Measurements from ENCODE around the gene CPT2. TPM values are rescaled to one million over a fixed set of nuclear protein-coding genes. Genes with fewer than 3 reads are reported as not detected.

CPT2 gene
- total and polyA plus RNA-seq, 9 of the 15 experiments (the other 6 are each of a cell fraction or from before 2014, with no cell fraction given), result 7.6 to 25.1 (median 16.8) TPM

- TF ChIP-seq ZBTB40 (IDR thresholded peaks at IDR 0.05) (peak; percentile 91), ZBTB40 (CRISPR knock-in tag; IDR thresholded peaks at IDR 0.05) (no peak), NR1H2 (CRISPR knock-in tag; IDR thresholded peaks at IDR 0.05) (no peak), GABPA (tag; conservative IDR thresholded peaks at IDR 0.05; ENCODE audit: low read depth) (peak; percentile 96), ARNT (IDR thresholded peaks at IDR 0.05) (no peak; a peak in 1 of 4 replicates), ETV1 (tag; conservative IDR thresholded peaks at IDR 0.05; ENCODE audit: low read depth) (peak; percentile 79), HMGXB4 (CRISPR knock-in tag; IDR thresholded peaks at IDR 0.05) (peak; percentile 85), ZSCAN32 (CRISPR knock-in tag; IDR thresholded peaks at IDR 0.05) (no peak), RFX5 (IDR thresholded peaks at IDR 0.05; ENCODE audit: low read depth, low read length) (0 out of 2 replicates have a peak, but pooled peaks have one; percentile 20), PHB (CRISPR knock-in tag; IDR thresholded peaks at IDR 0.05) (peak; percentile 50; the same call in 1 of the 2 replicates), FOXM1 (IDR thresholded peaks at IDR 0.05; ENCODE audit: low read depth) (peak; percentile 48; the same call in 1 of the 2 replicates), FOXM1 (CRISPR knock-in tag; IDR thresholded peaks at IDR 0.05; ENCODE audit: low read depth) (no peak)
Measured at GRCh38 chr1:53196485-53197290, at the start of gene CPT2 (continued).
